GM19372 (cell line): ENCODE measurements around the gene LHFPL2.
"Not testable (repeated sequence)": the region's sequence is repeated elsewhere in the genome, so short reads cannot be mapped to it uniquely, and the experiment has no call there.

Source experiments
- ATAC-seq: cut with Tn5 transposase; IDR thresholded peaks from one replicate; pipeline ENCODE4 v1.9.1; 2021; ENCODE audit warnings: mild to moderate bottlenecking, low read depth, moderate library complexity; ENCODE audit not compliant: unreplicated experiment

The LHFPL2 gene

DNA sequence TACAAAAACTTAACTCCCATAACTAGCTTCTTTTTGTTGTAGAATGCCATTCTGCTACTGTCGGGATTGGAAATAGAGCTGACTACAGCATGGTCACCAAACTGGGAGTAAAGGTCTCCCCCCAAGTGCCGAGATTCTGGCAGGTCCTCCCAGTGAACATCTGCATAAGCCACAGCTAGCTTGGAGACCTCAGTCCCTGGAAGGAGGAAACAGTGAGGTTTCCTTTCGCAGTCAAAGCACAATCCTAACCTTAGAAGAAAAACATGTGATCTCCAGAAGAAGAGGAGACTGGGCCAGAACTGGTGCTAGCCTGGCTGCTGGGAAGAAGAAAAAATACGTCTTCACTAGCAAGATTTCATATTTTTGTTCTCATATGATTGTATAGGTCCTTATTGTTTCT lies 160.7 kb downstream of the LHFPL2 start:
- ATAC-seq: no peak

DNA sequence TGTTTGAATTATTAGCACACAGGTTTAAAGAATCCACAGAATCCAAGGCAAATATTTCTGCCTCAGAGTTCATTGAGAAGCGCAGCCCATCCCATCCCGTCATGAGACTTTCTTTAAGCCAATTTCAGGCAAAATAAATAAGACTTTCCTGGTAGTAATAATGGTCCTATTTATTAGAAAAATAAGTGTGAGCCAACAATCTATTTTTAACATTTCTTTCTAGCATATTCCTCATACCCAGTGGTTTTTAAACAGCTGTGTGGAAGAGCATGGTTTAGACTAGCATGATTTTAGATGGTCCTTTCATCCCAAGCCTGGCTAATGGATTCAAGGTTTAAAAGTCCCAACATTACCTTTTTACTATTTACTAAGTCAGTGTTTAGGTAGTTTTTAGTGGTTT lies 162.4 kb downstream of the LHFPL2 start:
- no peak for ATAC-seq

DNA sequence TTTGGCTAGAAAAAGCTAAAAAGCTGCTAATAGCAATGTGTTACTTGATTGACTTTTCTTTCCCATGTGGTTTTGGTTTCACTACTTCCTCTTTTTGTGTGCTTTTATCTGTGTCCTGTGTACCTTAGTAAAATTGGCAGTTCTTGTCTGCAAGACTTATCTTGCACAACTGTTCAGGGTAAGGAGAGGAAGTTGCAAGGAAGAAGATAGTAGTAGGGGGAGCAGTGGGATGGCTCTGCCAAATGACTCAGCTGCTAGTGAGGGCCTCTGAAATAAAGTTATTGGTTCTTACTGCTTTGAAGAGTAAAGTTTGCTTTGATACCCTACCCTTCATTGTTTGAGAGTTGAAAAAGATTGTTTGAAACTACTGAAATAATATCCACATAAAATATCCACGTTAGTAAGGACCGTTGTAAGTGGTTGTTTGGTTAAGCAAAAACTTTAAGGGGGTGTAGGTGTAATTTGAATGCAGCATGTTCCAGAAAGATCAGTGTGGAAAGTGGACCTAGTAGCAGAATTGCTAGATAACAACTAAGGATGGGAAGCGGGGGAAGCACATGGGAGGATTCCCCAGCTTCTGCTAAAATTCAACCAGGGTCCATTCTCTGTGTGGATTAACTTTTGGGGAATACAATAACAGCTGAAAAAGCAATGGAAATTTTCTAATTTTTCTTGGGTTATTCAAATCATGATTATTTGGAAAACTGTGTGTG lies 164.6 kb downstream of the LHFPL2 start:
- ATAC-seq: peak; percentile 65

DNA sequence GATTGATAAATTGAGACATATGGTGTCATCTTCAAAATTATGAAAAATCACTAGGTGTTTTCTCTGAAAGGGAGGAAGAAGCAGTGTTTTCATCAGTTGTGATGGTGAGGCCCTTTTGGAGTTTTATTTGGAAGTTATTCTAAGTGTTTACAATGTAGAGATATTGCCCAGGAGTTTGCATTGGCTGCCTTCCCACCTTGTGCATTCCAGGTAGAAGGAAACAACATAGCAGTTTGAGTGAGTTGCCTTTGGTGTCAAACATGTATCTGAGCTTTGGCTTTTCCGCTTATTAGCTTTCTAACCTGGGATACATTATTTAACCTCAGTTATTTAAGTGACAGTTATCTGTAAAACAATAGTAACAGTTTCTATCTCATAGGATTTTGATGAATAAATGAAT lies 165.6 kb downstream of the LHFPL2 start:
- no peak for ATAC-seq

DNA sequence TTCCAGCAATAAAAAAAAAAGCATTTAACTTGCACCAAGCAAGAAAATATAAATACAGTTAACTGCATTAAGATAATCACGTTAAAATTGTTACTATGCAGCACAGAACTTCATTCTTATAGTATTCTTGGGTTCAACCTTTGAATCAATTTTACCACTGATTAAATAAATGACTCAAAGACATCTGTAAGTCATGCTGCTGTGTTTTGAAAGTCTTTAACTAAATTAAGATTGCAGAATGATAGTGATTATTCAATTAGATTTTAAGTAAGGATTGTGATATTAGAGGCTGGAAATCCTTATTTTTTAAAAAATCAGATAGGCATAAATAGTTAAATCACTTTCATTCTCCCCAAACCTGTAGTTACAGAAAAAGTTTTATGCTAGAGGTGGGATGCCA lies 171.8 kb downstream of the LHFPL2 start:
- no peak for ATAC-seq

DNA sequence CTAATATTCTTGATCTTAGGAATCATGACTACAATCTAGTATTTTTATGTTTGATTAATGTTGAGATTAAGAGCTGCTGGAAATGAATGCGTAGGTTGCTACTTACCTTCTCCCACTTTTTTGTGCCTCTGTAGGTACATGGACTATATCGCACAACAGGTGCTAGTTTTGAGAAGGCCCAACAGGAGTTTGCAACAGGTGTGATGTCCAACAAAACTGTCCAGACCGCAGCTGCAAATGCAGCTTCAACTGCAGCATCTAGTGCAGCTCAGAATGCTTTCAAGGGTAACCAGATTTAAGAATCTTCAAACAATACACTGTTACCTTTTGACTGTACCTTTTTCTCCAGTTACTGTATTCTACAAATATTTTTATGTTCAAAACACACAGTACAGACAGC lies 173.2 kb downstream of the LHFPL2 start:
- no peak for ATAC-seq

DNA sequence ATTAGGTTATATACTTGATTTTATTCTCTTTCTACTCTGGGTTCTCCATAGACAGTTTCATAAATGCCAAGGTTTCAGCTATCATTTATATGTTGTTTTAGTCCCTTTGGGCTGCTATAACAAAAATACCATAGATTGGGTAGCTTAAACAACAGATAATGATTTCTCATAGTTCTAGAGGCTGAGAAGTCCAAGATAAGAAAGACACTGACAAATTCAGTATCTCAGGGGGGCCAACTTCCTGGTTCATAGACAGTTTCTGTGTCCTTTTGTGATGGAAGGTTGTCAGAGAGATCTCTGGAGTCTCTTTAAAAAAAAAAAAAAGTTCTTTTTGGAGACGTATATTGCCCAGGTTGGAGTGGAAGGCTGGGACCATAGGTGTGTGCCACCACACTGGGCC lies 174.8 kb downstream of the LHFPL2 start:
- no peak for ATAC-seq

DNA sequence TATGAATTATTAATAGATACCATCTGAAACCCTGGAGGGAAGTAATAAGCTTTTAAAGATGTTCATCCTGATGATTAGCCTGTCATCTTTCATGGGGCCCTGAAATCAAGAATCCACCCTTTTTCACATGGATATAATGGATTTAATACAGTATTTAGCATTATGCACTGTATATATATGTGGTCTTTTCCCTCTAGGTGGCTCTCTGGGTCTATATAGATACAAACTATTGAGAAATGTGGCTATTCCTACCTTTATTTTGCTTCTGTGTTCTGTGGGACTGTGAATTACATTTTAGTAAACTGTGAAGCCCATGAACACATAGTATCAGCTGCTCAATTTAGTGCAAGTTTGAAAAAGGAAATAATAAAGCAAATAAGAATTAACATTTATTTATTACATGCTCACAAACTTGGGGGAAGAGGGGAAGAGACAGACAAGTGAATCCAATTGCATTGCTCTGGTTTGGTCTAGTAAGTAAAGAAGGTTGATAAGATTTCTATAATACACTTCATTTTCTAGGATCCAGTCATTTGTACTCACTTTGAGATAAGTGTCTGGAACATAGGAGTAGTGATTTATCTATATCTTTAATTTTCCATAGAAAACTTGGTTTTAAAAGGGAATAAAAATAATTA lies 176.0 kb downstream of the LHFPL2 start:
- no peak for ATAC-seq

DNA sequence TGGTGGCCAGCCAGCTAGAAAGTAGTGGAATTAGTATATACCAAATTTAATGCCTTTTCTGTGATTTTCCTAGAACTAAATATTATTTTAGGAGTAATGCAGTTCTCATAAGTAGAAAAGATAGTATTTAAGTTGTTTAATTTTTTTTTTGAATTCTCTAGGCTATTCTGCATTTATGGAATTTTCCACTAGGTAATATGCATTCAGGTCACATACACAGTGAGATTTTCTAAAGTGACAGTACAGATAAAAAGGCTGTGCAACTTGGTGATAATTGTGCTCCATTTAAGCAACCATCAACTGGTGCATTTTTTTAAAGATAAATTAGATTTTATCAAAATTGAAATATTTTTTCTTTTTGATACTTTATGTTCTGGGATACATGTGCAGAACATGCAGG lies 176.7 kb downstream of the LHFPL2 start:
- ATAC-seq: no peak

DNA sequence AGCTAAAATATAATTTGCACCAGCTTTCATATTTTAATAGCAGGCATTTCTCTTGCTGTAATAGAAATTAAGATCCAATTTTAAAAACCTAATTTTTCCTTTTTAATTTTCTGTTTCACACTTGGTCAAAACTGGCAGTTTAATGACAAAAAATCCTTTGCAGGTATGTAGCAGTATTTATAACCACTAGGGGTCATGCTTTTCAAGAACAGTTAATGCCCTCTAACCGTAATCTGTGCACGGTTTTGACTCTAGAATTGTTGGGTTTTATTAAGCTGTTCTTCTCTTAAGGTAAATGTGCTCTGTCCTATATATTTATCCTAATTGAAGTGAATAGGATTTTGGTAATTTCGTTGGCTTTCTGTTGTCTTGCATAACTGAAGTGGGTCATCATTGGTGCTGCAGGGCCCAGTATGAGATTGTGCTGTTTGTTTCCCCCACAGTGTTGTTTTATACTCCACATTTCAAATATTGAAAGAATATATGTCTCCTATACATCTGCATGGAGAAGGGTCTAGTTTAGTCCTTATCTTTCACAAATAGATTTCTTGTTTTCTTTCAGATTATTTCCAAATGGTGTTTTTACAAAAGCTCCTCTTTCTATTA lies 180.7 kb downstream of the LHFPL2 start:
- no peak for ATAC-seq

DNA sequence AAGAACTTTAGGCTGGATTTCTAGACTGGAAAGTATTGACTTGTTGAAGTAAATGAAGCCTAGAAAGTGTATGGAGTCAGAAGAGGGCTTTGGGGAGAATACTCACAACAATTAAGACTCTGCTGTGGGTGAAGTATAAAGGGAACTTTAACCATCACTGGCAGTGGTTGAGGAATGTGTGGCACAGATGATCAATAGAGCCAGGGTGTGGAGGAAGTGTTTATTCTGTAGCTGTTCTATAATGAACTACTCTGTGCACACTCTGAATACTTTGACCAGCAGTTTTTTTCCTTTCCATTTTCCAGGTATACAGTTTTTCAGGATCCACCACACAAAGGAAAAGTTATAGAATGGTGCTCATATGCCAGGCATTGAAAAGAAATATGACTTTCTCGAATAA lies 181.4 kb downstream of the LHFPL2 start:
- ATAC-seq: no peak

DNA sequence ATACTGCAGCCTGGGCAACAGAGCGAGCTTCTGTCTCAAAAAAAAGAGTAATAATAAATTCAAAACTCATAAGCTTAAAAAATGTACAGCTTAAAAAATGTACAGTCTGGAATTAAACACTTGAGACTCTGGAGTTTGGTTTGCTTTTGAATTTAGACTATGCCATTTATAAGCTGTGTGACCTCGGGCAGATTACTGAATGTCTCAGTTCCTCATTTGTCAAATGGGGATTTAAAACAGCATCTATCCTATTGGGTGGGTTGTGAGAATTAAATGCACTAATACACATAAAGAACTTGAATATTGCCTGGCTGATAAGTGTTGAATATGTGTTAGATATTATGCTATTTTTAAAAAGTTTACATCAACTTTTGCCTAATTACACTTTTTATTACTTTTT lies 189.7 kb downstream of the LHFPL2 start:
- ATAC-seq: no peak

DNA sequence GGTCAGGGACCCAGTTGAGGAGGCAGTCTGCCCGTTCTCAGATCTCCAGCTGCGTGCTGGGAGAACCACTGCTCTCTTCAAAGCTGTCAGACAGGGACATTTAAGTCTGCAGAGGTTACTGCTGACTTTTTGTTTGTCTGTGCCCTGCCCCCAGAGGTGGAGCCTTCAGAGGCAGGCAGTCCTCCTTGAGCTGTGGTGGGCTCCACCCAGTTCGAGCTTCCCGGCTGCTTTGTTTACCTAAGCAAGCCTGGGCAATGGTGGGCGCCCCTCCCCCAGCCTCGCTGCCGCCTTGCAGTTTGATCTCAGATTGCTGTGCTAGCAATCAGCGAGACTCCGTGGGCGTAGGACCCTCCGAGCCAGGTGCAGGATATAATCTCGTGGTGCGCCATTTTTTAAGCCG lies 191.1 kb downstream of the LHFPL2 start:
- not testable (repeated sequence) for ATAC-seq

DNA sequence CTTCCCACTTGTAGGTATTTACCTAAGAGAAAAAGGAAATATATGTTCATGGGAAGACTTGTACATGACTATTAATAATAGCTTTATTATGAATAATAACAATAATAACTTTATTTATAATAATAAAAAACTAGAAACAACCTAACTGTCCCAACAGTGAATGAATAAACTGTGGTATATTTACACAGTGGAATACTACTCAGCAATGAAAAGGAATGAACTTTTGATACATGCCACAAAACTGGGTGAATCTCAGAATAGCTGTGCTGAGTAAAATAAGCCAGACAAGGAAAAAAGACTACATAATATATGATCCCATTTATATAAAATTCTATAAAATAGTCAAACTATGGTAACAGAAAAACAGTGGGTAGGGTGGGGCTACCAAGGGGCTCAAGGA lies 199.5 kb downstream of the LHFPL2 start:
- no peak for ATAC-seq

DNA sequence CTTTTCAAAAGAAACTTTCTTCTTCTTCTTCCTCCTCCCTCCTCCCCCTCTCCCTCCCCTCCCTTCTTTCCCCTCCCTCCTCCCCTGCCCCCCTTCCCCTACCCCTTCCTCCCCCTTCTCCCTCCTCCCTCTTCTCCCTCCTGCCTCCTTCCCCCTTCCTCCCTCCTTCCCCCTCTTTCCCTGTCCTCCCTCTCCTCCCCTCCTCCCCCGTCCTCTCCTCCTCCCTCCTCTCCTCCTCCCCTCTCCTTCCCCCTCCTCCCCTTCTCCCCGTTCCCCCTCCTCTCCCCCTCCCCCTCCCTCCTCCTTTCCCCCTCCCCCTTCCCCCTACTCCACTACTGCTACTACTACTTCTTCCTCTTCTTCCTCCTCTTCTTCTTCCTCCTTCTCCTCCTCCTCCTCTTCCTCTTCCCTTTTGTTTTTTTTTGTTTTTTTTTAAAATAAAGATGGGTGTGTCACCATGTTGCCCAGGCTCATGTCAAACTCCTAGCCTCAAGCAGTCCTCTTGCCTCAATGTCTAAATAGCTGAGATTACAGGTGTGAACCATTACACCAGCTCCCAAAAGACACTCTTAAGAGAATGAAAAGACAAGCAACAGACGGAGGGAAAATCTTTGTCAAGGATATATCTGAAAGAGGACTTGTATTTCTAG lies 200.7 kb downstream of the LHFPL2 start:
- no peak for ATAC-seq
